IPS DF 19.7 (cell line): ENCODE measurements around the gene MAS1L.

Experiments used
- DNase-seq: peaks from one replicate; pipeline ENCODE4 v3.0.0-alpha.2; 2013; ENCODE audit warnings: low read depth, low spot score

Gene MAS1L, protein sequence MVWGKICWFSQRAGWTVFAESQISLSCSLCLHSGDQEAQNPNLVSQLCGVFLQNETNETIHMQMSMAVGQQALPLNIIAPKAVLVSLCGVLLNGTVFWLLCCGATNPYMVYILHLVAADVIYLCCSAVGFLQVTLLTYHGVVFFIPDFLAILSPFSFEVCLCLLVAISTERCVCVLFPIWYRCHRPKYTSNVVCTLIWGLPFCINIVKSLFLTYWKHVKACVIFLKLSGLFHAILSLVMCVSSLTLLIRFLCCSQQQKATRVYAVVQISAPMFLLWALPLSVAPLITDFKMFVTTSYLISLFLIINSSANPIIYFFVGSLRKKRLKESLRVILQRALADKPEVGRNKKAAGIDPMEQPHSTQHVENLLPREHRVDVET

DNA sequence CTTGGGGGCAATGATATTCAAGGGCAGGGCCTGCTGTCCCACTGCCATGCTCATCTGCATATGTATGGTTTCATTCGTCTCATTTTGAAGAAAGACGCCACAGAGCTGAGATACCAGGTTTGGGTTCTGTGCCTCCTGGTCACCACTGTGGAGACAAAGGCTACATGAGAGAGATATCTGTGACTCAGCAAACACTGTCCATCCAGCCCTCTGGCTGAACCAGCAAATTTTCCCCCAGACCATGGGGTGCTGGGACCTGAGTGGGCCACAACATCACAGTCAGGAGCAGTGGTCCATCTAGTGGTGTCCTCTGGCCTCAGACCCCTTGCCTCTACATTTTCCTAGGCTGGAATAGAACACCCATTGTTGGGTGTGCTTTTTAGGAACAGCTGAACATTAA lies at the start of gene MAS1L:
MAS1L (minus strand) TSS at position 297 of the 400 bp plus-strand sequence; CDS start at position 243, 54 bp downstream.
- DNase-seq, result no peak

DNA sequence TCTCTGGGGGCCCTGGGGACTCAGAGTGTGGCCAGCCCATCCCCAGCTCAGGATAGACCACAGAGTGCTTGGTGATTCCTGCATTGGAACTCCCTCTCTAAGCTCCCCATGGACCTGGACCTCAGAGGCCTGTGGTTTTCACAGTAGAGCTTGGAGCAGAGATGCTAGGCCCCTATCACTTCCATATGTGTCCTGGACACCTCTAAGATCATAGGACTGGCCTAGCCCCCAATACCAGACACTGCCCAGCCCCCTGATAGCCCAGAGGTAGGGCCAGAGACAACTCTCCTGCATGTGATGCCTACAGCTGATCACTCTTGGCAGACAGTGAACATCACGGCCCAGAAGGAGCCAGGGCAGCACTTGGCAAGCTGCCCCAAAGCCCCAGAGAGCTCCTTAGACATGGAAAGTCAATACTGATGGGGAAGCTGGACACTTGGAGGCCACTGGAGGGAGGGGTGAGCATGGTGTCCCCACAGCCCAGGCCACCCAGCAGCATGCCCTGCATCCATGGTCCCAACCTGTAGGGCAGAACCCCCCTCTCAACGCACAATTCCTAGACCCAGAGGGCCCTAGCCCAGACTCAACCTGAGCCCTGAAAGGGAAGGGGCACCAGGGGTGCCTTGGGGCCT lies 44.7 kb upstream of the MAS1L start:
- no peak for DNase-seq

DNA sequence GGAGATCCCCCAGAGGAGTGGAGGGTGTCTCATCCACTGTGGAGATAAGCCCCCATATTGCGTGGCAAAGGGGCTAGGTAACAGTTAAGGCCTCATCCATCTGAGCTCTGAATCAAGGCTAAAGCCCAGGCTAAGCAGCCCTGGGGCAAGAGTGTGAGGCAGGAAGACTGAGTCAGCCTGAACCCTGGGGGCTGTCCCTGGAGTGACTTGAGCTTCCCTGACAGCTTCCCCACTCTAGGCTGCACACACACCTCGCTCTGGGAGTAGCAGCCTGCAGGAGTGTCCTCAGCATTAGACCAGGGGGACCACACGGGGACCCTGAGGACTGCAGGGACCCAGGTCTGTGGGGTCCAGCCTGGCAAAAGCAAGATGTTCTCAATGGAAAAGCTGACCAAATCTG lies 43.9 kb upstream of the MAS1L start:
- DNase-seq, result no peak

DNA sequence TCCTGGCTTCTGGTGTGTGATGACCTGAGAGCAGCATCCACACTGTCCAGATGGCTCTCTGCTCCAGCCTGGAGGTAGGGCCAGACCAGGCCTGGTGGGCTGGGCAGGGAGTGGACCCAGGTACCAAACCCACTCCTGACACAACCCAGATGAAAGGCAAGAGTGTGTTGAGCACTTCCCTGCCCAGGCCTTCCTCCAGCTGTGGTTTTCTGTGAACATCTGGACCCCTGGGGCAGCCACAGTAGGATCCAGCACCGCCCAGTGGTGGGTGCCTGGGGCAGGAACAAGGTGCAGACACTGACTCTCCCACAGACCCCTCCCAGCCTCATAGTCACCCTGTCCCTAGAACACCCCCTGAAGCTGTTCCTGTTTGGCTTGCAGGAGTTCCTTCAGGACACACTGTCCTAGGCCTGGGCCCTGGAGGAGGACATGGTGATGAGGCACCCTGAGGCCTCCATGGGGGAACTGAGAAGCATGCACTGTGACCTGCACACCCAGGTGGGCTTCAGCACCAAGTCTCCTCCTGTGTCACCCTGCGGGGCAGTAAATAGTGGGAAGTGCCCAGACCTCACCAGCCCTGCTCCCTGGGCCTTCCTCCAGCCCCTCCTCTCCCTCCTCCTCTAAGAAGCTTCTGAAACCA lies 43.0 kb upstream of the MAS1L start:
- no peak for DNase-seq

DNA sequence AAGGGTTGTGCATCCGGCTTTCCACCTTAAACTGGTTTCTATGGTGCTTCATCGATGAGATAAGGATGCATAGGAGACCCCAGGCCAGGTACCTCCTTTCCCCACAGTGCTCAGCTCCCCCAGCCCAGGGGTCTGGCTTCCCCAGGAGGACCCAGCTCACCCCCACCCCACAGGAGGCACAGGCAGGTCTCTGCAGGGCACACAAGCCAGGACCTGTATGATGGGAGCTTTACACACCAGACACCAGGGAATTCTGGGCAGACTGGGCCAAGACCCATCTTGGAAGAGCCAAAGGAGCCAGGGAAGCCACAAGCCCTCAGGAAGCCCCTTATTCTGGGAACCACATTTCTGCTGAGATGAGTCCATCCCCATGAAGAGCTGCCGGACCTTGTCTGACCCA lies 42.2 kb upstream of the MAS1L start:
- DNase-seq, result no peak

DNA sequence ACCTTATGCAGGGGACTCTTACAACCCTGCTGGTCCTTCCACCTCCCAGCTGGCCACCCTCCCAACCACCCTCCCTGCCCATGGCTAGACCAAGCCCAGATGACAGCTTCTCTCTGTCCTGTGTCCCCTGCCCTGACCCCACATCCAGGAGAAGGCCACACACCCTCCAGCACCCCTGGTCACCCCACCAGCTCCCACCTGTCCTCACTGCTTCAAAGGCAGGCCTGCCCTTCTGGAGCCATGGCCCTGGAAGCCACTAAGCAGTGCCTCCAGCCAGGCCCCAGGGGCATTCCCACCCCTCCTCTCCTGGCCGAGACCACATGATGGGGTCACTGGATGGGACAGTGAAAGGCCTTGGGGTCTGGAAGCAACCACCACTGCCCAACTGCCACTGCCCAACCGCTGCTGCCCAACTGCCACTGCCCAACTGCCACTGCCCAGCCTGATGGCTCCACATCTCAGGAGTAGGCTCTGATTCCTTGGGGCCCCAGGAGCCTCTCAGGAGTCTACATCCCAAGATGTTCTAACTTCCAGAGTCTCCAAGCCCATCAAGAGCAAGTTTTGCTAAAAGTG lies 41.3 kb upstream of the MAS1L start:
- no peak for DNase-seq

DNA sequence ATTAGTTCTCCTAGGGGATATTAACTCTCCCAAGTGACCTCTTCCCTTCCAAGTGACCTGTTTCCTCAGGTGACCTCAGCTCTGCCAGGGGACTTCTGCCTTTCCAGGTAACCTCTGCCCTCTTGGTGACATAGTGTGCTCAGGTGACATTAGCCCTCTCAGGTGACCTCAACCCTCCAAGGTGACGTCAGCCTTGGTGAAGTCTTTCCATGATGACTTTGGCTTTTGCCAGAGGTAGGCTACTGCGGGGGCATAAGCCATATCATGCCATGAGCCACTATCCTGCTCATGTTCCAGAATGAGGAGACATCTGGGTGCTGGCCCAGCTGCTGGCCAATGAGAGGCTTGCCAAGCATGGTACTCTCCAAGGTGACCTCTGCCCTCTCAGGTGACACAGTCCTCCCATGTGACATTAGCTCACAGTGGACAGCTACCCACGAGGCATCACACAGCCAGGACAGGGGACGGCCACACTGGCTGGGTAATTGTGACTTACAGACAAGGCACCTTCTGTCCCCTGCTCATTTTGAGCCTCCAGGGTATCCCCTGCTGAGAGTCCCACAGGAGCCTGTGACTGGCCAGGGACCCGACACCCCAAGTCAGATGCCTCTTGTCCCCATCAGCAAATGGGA lies 40.7 kb upstream of the MAS1L start:
- DNase-seq, result no peak

DNA sequence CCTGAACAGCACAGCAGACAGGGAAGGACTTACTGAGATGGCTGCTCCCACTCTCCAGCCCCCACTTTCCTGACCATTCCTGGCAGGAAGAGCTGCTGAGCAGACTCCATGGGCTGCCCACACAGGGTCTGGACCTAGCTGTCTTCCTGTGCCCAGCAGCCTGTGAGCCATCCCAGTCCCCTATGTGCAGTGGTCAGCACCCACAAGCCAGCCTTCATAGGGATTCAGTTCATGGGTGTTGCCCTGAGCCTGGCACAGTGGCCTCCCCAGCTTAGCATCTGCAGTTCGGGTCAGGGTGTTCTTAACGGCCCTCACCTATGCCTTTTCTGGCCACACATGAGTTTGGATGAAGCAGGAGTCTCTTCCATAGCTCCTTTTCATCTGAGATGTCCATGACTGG lies 39.8 kb upstream of the MAS1L start:
- DNase-seq, result no peak

DNA sequence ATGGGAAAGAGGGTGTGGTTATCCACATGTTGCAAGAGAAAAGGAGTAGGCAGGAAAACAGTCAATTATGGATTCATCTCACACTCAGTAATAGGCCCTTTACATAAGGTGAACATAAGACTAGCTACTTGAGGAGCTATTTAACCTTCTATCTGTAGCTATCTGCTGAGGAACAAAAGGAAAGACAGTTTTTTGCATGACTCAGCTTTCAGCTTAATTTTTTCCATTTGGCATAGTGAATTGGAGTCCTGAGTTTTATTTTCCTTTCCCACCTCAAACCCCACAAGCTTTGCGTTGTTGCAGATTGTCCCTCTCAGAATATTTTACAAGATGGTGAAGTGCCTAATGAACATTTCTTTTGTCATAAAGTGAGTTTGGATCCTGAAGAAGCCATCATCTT lies 39.4 kb upstream of the MAS1L start:
- no peak for DNase-seq

DNA sequence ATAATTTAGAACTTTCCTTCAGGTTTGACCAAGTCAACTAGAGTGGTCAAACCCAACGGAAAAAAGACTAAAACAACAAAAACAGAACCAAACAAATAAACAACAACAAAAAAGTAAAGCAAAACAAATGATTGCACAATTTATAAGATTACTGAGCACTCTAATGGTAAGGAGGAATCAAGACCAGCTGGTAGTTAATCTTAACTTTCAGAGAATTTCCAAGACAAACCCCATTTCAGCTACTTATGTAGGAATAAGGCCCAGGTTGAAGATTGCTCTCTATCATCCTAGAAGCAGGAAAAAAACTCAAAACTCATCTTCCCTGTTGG lies 37.5 kb upstream of the MAS1L start:
- no peak for DNase-seq

DNA sequence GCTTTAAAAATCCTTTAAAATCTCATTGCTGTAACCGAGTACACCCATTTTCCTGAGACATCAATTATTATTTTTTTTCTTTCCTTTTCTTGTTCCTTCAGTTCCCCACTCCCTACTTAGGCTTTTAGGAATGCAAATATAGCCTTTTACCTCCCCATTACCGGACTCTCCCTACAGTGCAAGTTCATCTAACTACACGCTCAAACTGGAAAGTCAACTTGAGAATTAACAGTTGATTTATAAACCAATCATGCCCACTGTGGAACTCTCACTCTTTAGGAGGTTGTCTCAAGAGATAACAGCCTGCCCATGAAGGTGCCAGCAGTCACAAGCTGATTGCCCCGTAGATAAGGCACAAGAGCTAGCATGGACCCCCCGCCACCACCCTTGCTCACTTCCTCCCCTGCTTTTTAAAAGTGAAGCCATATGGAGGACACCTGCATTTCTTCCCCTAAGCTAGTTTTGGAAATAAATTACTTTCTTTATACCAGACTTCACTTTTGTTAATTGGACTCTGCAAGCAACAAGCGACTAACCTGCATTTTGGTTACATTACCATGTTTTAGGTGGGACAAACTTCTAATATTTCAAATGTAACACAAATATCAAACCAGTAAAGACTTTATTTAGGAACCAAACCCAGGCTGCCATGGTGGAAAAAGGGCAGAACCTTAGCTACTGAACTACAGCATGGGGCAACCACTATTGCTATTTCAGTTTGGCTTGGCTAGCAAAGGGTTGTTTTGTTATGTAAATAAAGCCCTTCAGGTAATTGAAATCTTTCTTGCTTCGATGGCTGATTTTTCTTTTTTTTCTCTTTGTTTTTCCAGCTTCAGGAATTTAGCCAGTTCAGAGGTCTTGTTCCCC lies 36.9 kb upstream of the MAS1L start:
- peak; percentile 12 for DNase-seq

DNA sequence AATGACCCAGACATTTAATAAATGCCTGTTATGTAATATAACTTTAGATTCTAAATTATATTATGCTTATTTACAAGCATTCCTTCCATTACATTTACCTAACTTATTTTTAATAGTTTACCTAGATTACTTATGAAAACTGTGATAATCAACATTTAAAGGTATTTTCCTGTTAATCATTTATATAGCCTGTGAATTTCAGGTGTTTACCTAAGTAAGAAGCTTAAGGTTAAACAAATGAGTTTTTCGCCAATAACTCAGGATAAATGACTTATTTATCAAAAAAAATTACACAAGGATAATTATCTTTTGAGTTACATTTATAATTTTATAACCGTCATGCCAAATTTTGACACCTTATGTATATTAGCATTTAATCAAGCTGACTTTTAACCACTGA lies 36.3 kb upstream of the MAS1L start:
- DNase-seq, result no peak

DNA sequence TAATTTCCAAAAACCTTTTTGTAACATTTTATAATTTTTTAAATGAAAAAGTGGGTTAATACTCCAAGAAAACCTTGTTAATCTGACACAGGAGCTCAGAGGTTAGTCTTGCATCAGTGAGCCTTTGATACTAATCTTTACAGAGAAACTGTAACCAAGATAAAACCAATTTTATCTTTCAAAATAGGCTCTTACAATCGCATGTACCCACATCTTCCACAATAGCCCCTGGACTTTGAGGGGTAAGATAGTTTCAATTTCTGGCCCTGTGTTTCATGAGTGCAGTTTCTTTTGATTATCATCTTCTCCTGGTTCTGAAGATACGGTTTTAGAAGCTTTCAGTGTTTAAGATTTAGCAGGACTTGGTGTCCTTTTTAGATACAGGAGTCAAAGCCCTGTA lies 34.5 kb upstream of the MAS1L start:
- no peak for DNase-seq

DNA sequence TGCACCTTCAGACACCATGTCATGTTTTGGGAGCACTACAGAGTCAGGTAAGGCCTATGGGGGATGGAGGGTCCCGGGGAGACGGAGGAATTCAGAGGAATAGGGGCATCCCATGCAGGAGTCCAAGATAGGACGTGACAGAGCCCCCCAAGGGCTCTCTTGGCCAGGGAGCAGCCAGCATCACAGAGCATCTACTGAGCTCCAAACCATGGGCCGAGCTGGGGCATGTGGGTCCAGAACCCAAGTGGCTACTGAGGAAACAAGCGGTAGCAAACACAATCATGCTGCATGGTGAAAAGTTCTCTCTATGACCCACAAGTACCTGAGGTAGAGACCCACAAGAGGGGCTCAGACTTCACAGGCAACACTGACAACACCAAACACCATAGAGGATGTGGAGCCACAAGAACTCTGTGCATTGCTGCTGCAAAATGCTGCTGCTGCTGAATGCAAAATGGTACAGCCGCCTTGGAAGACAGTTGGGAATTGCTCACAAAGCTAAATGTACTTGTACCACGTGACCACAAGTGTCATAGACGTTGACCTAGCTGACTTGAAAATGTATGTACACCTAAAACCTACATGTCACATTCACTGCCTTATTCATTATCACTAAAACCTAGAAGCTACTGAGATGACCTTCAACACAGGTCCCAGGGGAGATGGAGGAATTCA lies 33.4 kb upstream of the MAS1L start:
- DNase-seq, result no peak

DNA sequence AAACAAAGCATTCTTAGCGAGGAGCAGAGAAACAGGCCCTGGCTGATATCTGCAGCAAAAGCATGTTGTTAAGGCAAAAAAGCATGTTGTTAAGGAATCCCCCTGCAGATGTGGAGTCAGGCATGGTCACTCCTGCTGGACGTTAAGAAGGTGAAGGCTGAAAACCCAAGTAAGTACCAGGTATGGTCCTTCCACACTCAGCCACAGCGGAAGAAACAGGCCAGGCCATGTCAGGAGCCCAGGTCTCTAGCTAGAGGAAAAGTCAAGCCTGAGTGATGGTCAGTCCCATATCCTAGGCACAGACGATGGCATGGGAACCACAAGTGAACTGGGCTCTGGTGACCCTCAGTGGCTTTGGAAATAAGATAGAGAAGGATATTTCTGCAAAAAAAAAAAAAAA lies 32.5 kb upstream of the MAS1L start:
- DNase-seq, result no peak

DNA sequence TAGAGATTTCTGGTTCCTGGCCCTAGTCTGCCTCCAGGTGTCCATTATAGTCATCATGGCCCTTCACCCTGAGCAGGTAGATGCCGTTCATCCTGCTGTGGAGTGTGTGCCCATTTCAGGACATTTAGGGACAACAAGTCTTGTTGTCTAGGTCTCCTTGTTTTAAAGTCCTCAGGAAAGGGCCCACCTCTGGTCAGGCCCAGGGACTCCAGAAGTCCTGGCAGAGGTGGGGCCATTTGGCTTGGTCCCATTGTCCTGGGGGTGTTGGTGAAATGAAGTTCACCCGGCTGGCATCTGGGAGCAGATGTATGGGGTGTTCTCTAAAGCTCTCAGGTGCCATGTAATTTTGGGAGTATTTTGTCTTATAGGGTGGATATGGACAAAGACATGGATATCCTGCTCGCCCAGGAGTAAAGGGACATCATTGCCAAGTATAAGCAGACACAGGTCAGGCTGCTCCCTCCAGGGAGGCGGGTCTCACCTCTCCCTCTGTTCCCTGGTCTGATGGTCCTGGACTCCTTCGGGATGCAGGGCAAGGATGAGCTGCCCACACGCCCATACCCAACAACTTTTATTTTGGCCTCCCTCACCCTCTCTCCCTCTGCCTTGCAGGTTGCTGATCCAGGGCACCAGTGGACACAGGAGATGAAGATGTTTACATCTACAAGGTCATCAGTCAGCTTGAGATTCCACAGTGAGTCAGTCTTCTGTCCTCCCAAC lies 31.7 kb upstream of the MAS1L start:
- DNase-seq, result no peak

DNA sequence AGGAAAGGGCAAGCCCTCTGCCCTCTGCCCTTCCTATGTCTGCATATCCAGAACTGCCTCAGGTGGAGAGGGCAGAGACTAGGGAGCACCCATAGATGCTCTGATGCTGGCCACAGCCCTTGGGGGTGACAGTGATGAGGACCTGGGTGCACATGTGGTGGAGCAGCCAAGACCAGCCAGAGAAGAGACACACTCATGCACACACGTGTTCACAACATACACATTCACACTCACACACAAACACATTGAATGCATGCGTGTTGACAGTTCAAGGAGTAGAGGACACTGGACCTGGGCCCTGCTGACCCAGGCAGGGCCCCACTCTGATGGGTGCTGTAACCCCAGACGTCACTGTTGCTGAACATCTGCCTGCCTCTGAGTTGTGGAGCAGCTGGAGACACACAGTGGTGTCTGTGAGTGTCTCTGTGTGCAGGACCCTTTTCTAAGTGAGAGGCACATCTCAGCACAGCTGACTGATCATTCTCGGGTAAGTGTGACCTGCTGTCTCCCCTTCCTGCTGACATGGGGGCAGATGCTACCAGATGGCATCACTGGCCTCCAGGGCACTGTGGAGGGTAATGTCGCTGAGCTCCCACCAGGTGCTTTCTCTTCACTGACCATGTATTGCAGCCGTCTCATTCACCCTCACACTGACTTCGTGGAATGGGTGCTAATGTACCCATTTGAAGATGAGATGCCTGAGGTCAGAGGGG lies 30.1 kb upstream of the MAS1L start:
- no peak for DNase-seq

DNA sequence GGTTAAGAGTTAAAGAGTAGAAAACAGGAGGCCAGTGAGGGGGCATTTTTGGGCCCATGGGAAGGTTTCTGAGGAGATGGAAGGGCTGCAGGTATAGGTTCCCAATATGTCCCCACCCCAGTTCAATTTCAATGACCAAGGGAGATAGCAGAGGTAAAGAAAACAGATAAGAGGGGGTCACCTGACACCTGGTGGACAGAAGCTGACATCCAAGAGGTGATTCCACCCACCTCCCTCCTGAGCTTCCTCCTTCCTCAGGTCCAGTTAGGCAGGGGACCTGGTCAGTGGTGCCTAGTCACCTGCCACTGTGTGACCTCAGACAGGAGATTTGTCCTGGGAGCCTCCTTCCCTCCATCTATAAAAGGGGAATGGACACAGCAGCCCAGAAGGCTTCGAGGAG lies 29.5 kb upstream of the MAS1L start:
- no peak for DNase-seq

DNA sequence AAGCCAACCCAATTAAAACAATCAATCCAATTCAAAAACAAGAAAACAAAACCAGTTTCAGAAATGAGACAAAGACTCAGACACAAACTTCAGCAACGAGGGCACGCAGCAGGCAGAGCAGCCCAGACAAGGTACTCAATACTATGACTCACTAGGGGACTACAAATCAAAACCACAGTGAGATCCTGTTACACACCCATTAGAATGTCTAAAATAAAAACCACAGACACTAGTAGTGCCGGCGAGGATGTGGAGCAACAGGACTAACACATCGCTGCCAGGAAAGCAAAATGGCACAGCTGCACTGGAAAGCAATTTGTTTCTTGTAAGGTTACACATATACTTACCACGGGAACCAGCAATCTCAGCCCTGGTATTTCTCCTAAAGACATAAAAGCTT lies 28.4 kb upstream of the MAS1L start:
- DNase-seq, result no peak
